Thoracic aorta (tissue), 2 donors: ENCODE measurements around the gene HDAC5. TPM values are rescaled to one million over a fixed set of nuclear protein-coding genes. Genes with fewer than 3 reads are reported as not detected.

Experiments
- ATAC-seq: fragments of 150-250 bp; one replicate; pipeline ENCODE4 v1.8.0; 2017; ENCODE audit warnings: low read depth; ENCODE audit not compliant: insufficient number of reproducible peaks, low FRiP score
- DNase-seq: peaks from one replicate; pipeline ENCODE4 v3.0.0-alpha.2; 2020; ENCODE audit warnings: low spot score
- H3K27ac ChIP-seq, 2 donors: fragments of 200-600 bp; sonication (generic); 1 replicate in 1 of 2; 2 replicates in 1 of 2; pipeline ENCODE4 v1.5.1; 2016; ENCODE audit warnings: mild to moderate bottlenecking in 2 of 2, moderate library complexity in 2 of 2
- H3K27me3 ChIP-seq: fragments of 200-600 bp; sonication (generic); replicated peaks from 2 replicates; pipeline ENCODE4 v1.6.0; 2016; ENCODE audit warnings: mild to moderate bottlenecking; ENCODE audit not compliant: insufficient read depth
- H3K36me3 ChIP-seq: fragments of 200-600 bp; sonication (generic); one replicate; pipeline ENCODE4 v1.5.1; 2016
- H3K4me1 ChIP-seq, 2 donors: fragments of 200-600 bp; sonication (generic); 1 replicate in 1 of 2; 2 replicates in 1 of 2; pipeline versions ENCODE4 v1.5.1 to v1.6.0; 2016; ENCODE audit warnings: low read depth in 2 of 2, mild to moderate bottlenecking in 1 of 2; ENCODE audit not compliant: control insufficient read depth in 1 of 2
- H3K4me3 ChIP-seq: fragments of 200-600 bp; sonication (generic); 2 replicates; pipeline ENCODE4 v1.5.1; 2016; ENCODE audit warnings: mild to moderate bottlenecking
- H3K9me3 ChIP-seq: fragments of 200-600 bp; sonication (generic); 2 replicates; pipeline ENCODE4 v1.5.1; 2016
- total RNA-seq, 2 donors: library from RNA; depleted of rRNA; stranded (reverse); fragments of >200 nt; gene quantifications; one replicate each; pipeline versions ENCODE4 v1.1.0 to v1.2.3, GENCODE V29; 2016
- TF ChIP-seq, protein P1 (sequence below): fragments of 200-600 bp; sonication (generic); IDR thresholded peaks from one replicate; pipeline ENCODE4 v1.5.1; 2019; ENCODE audit warnings: antibody characterized with exemption

Gene HDAC5
- total RNA-seq, 2 donors from 2014 or later: 76.9 to 115 TPM

DNA sequence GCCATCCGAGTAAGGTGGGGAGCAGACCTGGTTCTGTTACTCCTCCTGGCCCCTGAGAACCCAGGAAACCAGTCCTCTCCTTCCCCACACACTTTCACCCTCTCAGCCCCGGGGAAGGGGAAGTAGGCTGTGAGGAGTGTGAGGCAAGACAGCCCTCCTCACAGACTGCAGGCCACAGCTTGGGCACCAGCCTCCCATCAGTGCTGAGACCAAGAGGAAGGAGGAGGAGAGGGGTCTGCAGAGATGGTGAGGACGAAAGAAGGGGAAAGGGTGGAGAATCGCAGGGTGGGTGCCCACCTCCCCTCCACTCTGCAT is 45.9 kb downstream of the HDAC5 start:
- H3K27ac ChIP-seq: peak overlapping the region in 1 of 2 donors; percentile 16
- DNase-seq (no peak), ATAC-seq (no peak)
- no peaks in the 10 kb centered on the region for H3K9me3 ChIP-seq
- no peak overlapping the region for H3K4me3 ChIP-seq
- peaks cover 68% of the 10 kb centered on the region for H3K36me3 ChIP-seq
- TF ChIP-seq, protein P1, sequence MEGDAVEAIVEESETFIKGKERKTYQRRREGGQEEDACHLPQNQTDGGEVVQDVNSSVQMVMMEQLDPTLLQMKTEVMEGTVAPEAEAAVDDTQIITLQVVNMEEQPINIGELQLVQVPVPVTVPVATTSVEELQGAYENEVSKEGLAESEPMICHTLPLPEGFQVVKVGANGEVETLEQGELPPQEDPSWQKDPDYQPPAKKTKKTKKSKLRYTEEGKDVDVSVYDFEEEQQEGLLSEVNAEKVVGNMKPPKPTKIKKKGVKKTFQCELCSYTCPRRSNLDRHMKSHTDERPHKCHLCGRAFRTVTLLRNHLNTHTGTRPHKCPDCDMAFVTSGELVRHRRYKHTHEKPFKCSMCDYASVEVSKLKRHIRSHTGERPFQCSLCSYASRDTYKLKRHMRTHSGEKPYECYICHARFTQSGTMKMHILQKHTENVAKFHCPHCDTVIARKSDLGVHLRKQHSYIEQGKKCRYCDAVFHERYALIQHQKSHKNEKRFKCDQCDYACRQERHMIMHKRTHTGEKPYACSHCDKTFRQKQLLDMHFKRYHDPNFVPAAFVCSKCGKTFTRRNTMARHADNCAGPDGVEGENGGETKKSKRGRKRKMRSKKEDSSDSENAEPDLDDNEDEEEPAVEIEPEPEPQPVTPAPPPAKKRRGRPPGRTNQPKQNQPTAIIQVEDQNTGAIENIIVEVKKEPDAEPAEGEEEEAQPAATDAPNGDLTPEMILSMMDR: no peak
- peaks cover 0 to 8% of the 10 kb centered on the region in 2 donors for H3K4me1 ChIP-seq
- no peaks in the 10 kb centered on the region for H3K27me3 ChIP-seq

DNA sequence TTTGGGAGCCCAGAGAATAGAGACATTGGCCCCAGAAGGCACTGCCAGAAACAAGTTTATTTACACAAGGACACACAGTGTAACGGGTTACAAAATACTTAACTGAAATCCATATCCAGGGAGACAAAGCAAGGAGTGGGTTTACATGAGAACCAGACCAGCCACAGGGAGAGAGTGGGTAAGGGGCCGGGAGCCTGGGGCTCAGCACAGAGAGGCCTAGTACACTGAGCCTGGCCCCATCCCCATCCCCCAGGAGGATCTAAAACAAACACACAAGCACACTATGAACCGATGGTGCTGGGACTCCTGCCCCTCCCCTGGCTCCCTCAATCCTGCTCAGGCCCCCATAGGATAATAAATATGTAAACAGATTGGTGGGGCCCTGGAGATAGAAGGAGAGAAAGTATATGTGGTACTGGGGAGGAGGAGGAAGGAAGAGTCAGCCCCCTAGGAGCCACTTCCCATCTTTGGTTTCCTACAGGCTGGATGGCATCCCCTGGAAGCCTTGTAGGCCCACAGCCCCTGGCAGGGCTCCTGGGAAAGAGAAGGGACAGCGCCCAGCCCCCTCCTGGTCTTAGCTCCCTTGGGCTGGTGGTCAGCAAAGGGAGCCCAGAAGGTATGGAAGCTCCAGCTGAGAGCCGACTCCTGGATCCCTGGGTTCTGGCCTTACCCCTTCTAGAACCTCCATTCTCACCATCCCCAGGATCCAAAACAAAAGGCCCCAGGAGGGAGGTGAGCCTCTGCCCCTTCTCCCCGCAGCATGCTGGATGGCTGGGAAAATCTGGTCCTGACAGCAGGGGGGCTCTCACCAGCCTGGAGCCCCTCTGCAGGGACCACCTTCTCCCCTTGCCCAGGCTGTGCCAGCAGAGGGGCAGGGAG is 46.5 kb downstream of the HDAC5 start:
- Histone ChIP-seq H3K4me3 (no peak overlapping the region), H3K36me3 (peaks cover 62% of the 10 kb centered on the region), H3K27ac (peak overlapping the region in 1 of 2 donors; percentile 16), H3K27me3 (no peaks in the 10 kb centered on the region), H3K9me3 (no peaks in the 10 kb centered on the region), H3K4me1 (peaks cover 2 to 14% of the 10 kb centered on the region in 2 donors)
- TF ChIP-seq, protein P1: no peak
- ATAC-seq (no peak), DNase-seq (no peak)

DNA sequence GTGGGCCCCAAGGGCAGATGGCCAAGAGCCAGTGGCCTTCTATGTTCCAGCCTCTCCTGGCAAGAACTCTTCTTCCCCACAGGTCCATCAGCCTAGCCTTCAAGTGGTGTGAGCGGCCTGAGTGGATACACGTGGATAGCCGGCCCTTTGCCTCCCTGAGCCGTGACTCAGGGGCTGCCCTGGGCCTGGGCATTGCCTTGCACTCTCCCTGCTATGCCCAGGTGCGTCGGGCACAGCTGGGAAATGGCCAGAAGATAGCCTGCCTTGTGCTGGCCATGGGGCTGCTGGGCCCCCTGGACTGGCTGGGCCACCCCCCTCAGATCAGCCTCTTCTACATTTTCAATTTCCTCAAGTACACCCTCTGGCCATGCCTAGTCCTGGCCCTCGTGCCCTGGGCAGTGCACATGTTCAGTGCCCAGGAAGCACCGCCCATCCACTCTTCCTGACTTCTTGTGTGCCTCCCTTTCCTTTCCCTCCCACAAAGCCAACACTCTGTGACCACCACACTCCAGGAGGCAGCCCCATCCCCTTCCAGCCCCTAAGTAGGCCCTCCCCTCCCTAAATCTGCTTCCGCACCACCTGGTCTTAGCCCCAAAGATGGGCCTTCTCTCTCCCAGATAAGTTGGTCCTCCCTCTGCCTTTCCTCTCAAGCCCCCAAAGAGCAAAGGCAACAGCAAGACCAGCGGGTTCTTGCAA is 47.7 kb downstream of the HDAC5 start:
- no peak for DNase-seq
- Histone ChIP-seq H3K27ac (no peak overlapping the region), H3K4me3 (no peak overlapping the region), H3K4me1 (peaks cover 10 to 20% of the 10 kb centered on the region in 2 donors), H3K27me3 (no peaks in the 10 kb centered on the region), H3K9me3 (no peaks in the 10 kb centered on the region), H3K36me3 (peaks cover 55% of the 10 kb centered on the region)
- no peak for ATAC-seq
- TF ChIP-seq, protein P1: no peak

DNA sequence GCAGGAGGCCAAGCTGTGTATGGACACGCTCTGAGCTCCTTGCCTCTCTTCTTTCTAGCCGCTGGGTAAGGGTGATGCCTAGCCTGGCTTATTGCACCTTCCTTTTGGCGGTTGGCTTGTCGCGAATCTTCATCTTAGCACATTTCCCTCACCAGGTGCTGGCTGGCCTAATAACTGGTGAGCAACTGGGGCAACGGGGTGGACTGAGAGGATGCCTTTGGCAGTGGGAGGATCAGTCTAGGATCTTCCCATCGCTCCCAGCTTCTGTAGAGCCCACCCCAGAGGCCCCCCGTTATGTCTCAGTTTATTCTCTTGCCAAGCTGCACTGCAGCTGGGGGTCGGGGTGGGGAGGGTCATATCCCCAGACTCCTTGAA is 48.5 kb downstream of the HDAC5 start:
- Histone ChIP-seq H3K4me1 (peaks cover 13 to 24% of the 10 kb centered on the region in 2 donors), H3K27ac (no peak overlapping the region), H3K36me3 (peaks cover 46% of the 10 kb centered on the region), H3K4me3 (no peak overlapping the region), H3K9me3 (no peaks in the 10 kb centered on the region), H3K27me3 (no peaks in the 10 kb centered on the region)
- TF ChIP-seq, protein P1: no peak
- DNase-seq (no peak), ATAC-seq (no peak)

DNA sequence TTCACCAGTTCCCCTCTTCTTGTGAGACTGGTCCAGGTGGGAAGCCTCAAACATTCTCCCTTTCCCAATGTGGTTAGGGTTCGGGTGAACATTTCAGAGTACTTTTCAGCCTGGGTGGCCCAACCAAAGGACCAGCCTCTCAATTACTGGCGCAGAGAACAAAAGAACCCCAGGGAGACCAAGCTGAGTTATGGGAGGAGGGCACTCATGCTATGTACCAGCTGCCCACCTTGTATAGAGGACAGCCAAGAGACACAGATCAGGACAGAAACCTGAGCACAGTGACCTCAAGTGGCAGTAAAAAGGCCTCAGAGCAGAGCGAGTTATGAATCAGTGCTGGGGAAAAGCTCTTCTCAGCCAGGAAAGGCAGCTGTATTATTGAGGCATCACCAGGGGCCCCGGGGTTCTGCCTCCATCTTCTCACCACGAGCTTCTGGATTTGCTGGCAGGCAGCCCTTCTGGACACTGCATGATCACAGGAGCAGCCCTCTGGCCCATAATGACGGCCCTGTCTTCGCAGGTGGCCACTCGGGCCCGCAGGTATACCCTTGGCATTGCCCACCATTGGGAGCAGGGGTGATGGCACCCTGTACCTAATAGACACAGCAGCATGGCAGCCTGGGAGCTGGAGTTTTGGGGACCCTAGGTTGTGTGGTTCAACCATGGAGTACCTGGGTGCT is 49.1 kb downstream of the HDAC5 start:
- no peaks in the 10 kb centered on the region for H3K27me3 ChIP-seq
- no peak overlapping the region for H3K27ac ChIP-seq
- peaks cover 43% of the 10 kb centered on the region for H3K36me3 ChIP-seq
- TF ChIP-seq, protein P1: no peak
- H3K4me1 ChIP-seq: peaks cover 18 to 26% of the 10 kb centered on the region in 2 donors
- ATAC-seq: no peak
- no peak overlapping the region for H3K4me3 ChIP-seq
- no peak for DNase-seq
- H3K9me3 ChIP-seq: no peaks in the 10 kb centered on the region
